H9 (cell line): ENCODE results near the gene OR10D3. TPM values are rescaled to one million over a fixed set of nuclear protein-coding genes. Genes with fewer than 3 reads are reported as not detected.

Experiments used
- DNase-seq: peaks from one replicate; pipeline ENCODE4 v3.0.0-alpha.2; 2017
- H2AFZ ChIP-seq: one replicate; pipeline ENCODE4 v1.6.1; 2013; ENCODE audit warnings: mild to moderate bottlenecking, low read length, control low read depth, moderate library complexity
- H2AK5ac ChIP-seq: 2 replicates; pipeline ENCODE4 v1.6.1; 2013; ENCODE audit warnings: low read length, control low read depth, mixed read lengths; ENCODE audit not compliant: insufficient read length
- H2BK120ac ChIP-seq: one replicate; pipeline ENCODE4 v1.6.1; 2013; ENCODE audit warnings: low read depth, mild to moderate bottlenecking, low read length, control low read depth, inconsistent platforms; ENCODE audit not compliant: poor library complexity, severe bottlenecking
- H2BK12ac ChIP-seq: 2 replicates; pipeline ENCODE4 v1.6.1; 2013; ENCODE audit warnings: low read length, control low read depth, mixed read lengths, low read depth; ENCODE audit not compliant: insufficient read length
- H2BK15ac ChIP-seq: 2 replicates; pipeline ENCODE4 v1.6.1; 2013; ENCODE audit warnings: low read depth, low read length, control low read depth
- H2BK20ac ChIP-seq: one replicate; pipeline ENCODE4 v1.6.1; 2013; ENCODE audit warnings: low read depth, mild to moderate bottlenecking, low read length, control low read depth, inconsistent platforms; ENCODE audit not compliant: poor library complexity, severe bottlenecking
- H2BK5ac ChIP-seq: 2 replicates; pipeline ENCODE4 v1.6.1; 2013; ENCODE audit warnings: low read length, control low read depth, mixed read lengths; ENCODE audit not compliant: insufficient read length
- H3K14ac ChIP-seq: 2 replicates; pipeline ENCODE4 v1.6.1; 2013; ENCODE audit warnings: low read length, control low read depth; ENCODE audit not compliant: insufficient read depth
- H3K18ac ChIP-seq: 2 replicates; pipeline ENCODE4 v1.6.1; 2013; ENCODE audit warnings: low read depth, mild to moderate bottlenecking, mixed read lengths, low read length, control low read depth; ENCODE audit not compliant: insufficient read length
- H3K23ac ChIP-seq: 2 replicates; pipeline ENCODE4 v1.6.1; 2013; ENCODE audit warnings: low read length, control low read depth, mixed read lengths, low read depth; ENCODE audit not compliant: insufficient read length
- H3K23me2 ChIP-seq: 2 replicates; pipeline ENCODE4 v1.6.1; 2013; ENCODE audit warnings: low read depth, mild to moderate bottlenecking, mixed read lengths, low read length, control low read depth; ENCODE audit not compliant: insufficient read length, poor library complexity, severe bottlenecking
- H3K27ac ChIP-seq: 2 replicates; pipeline ENCODE4 v1.5.1; 2013; ENCODE audit warnings: low read length, control low read depth, mixed read lengths, low read depth; ENCODE audit not compliant: insufficient read length
- H3K27me3 ChIP-seq: 2 replicates; pipeline ENCODE4 v1.6.1; 2013; ENCODE audit warnings: low read length, control low read depth, inconsistent platforms; ENCODE audit not compliant: insufficient read depth
- H3K4ac ChIP-seq: 2 replicates; pipeline ENCODE4 v1.6.1; 2013; ENCODE audit warnings: low read depth, mild to moderate bottlenecking, control low read depth, inconsistent platforms, low read length, moderate library complexity
- H3K4me1 ChIP-seq: 2 replicates; pipeline ENCODE4 v1.6.1; 2013; ENCODE audit warnings: low read length, control low read depth, inconsistent platforms; ENCODE audit not compliant: insufficient read depth
- H3K4me2 ChIP-seq: 2 replicates; pipeline ENCODE4 v1.6.1; 2013; ENCODE audit warnings: low read length, control low read depth, mixed read lengths; ENCODE audit not compliant: insufficient read length, insufficient read depth
- H3K56ac ChIP-seq: 2 replicates; pipeline ENCODE4 v1.6.1; 2013; ENCODE audit warnings: low read depth, mild to moderate bottlenecking, mixed read lengths, low read length, control low read depth; ENCODE audit not compliant: insufficient read length
- H3K79me1 ChIP-seq: 2 replicates; pipeline ENCODE4 v1.6.1; 2013; ENCODE audit warnings: low read depth, mild to moderate bottlenecking, moderate library complexity, low read length, control low read depth, inconsistent platforms; ENCODE audit not compliant: insufficient read depth, poor library complexity, severe bottlenecking
- H3K79me2 ChIP-seq: 2 replicates; pipeline ENCODE4 v1.6.1; 2013; ENCODE audit warnings: low read length, control low read depth, inconsistent platforms; ENCODE audit not compliant: insufficient read depth
- H3K9ac ChIP-seq: 2 replicates; pipeline ENCODE4 v1.6.1; 2013; ENCODE audit warnings: low read length, control low read depth, mixed read lengths; ENCODE audit not compliant: insufficient read length; ENCODE audit errors: extremely low read depth
- H3K9me3 ChIP-seq: one replicate; pipeline ENCODE4 v1.6.1; 2013; ENCODE audit warnings: low read depth, low read length, inconsistent platforms; ENCODE audit not compliant: control insufficient read depth
- H3T11ph ChIP-seq: one replicate; pipeline ENCODE4 v1.6.1; 2013; ENCODE audit warnings: mild to moderate bottlenecking, low read length, control low read depth, inconsistent platforms
- H4K20me1 ChIP-seq: one replicate; pipeline ENCODE4 v1.6.1; 2013; ENCODE audit not compliant: control insufficient read depth, insufficient read length, insufficient read depth
- H4K5ac ChIP-seq: 2 replicates; pipeline ENCODE4 v1.6.1; 2013; ENCODE audit warnings: low read depth, mild to moderate bottlenecking, mixed read lengths, low read length, control low read depth; ENCODE audit not compliant: insufficient read length
- H4K8ac ChIP-seq: replicated peaks from 2 replicates; pipeline ENCODE4 v1.6.1; 2013; ENCODE audit warnings: low read length, control low read depth, mixed read lengths, low read depth; ENCODE audit not compliant: insufficient read length
- H4K91ac ChIP-seq: 2 replicates; pipeline ENCODE4 v1.6.1; 2013; ENCODE audit warnings: low read depth, mild to moderate bottlenecking, moderate library complexity, mixed read lengths, low read length, control low read depth; ENCODE audit not compliant: insufficient read length
- H3K27ac Mint-ChIP-seq, 3 experiments: 2 replicates in 2 of 3; 3 replicates in 1 of 3; pipeline ENCODE4 v1.8.0; 2020 to 2021; ENCODE audit warnings: mixed read lengths in 3 of 3, mild to moderate bottlenecking in 1 of 3, moderate library complexity in 1 of 3
- H3K27me3 Mint-ChIP-seq: 2 replicates; pipeline ENCODE4 v1.8.0; 2021; ENCODE audit warnings: low read depth, mild to moderate bottlenecking, moderate library complexity, mixed read lengths
- H3K36me3 Mint-ChIP-seq, 3 experiments: 2 replicates in 2 of 3; 3 replicates in 1 of 3; pipeline ENCODE4 v1.8.0; 2020 to 2021; ENCODE audit warnings: low read depth in 3 of 3, mixed read lengths in 3 of 3; ENCODE audit not compliant: insufficient read depth in 1 of 3
- H3K4me1 Mint-ChIP-seq, 2 experiments: 2 replicates each; pipeline ENCODE4 v1.8.0; 2020; ENCODE audit warnings: mixed read lengths in 2 of 2
- H3K4me3 Mint-ChIP-seq, 2 experiments: 2 replicates in 1 of 2; 3 replicates in 1 of 2; pipeline ENCODE4 v1.8.0; 2020 to 2021; ENCODE audit warnings: mild to moderate bottlenecking in 2 of 2, mixed read lengths in 2 of 2, moderate library complexity in 1 of 2
- H3K9me3 Mint-ChIP-seq, 2 experiments: 2 replicates in 1 of 2; 3 replicates in 1 of 2; pipeline ENCODE4 v1.8.0; 2020; ENCODE audit warnings: mild to moderate bottlenecking in 2 of 2, mixed read lengths in 2 of 2, moderate library complexity in 1 of 2
- WGBS: extraction: QIAGEN DNeasy Blood & Tissue Kit; methylation state at CpG from one replicate; pipeline ENCODE4 v1.1.7; 2013; ENCODE audit warnings: missing lambda C conversion rate, low lambda C conversion rate, mixed read lengths; ENCODE audit not compliant: insufficient read length; ENCODE audit errors: extremely low coverage; 5-methylcytosine and 5-hydroxymethylcytosine counted together
- total RNA-seq: library from RNA; stranded (reverse); gene quantifications from 2 replicates; pipeline ENCODE4 v1.2.1, GENCODE V29; 2021
- TF ChIP-seq, protein P1 (sequence below): fragments of 200-600 bp; sonication (generic); conservative IDR thresholded peaks from 3 replicates; pipeline ENCODE4 v1.8.0; 2021; ENCODE audit warnings: antibody characterized with exemption, mild to moderate bottlenecking

OR10D3 gene
- total RNA-seq, 1 experiment from 2014 or later, result not detected

DNA sequence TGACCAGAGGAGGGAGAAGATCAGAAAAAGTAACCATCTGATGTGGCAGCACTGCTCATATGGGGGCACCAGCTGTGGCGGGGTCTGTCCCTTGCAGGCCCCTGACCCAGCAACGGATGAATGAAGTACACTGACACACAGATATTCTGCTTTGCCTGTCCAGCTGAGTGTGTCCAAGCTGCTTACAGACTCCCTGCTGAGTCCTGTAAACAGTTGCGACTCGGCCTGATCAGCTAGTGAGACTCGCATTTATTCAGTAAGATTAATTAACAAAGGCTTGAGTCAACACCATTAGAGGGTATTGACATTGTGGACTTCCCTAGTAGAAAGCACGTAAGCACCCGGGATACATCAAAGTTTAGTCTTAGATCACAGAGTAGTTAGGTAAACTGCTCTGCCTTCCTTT lies 15.3 kb upstream of the OR10D3 start:
- Mint-ChIP-seq H3K4me1 (peaks cover 10 to 14% of the 10 kb centered on the region in 2 experiments), H3K27me3 (peaks cover 75% of the 10 kb centered on the region), H3K27ac (no peak overlapping the region), H3K4me3 (no peak overlapping the region), H3K9me3 (peaks cover 2% of the 10 kb centered on the region in 2 experiments; a peak in 3 of 5 replicates), H3K36me3 (peaks cover 0 to 3% (median 0%) of the 10 kb centered on the region in 3 experiments; a peak in 2 of 7 replicates)
- Histone ChIP-seq H2AK5ac (no peak overlapping the region), H2AFZ (no peak overlapping the region), H4K20me1 (no peaks in the 10 kb centered on the region), H3K9me3 (no peaks in the 10 kb centered on the region), H2BK120ac (no peak overlapping the region), H3K27ac (no peak overlapping the region), H3K4me1 (no peaks in the 10 kb centered on the region), H4K8ac (no peak overlapping the region), H2BK20ac (no peak overlapping the region), H2BK12ac (no peak overlapping the region), H4K91ac (no peak overlapping the region), H3T11ph (no peak overlapping the region), H4K5ac (no peak overlapping the region), H3K56ac (no peak overlapping the region), H3K79me1 (no peaks in the 10 kb centered on the region), H3K27me3 (peaks cover 29% of the 10 kb centered on the region; the same call in 1 of the 2 replicates), H3K4ac (no peak overlapping the region), H3K18ac (no peak overlapping the region), H3K4me2 (no peak overlapping the region), H2BK5ac (no peak overlapping the region), H3K14ac (no peak overlapping the region), H2BK15ac (no peak overlapping the region), H3K23me2 (no peaks in the 10 kb centered on the region), H3K79me2 (no peaks in the 10 kb centered on the region), H3K23ac (no peak overlapping the region), H3K9ac (no peak overlapping the region)
- TF ChIP-seq, protein P1, sequence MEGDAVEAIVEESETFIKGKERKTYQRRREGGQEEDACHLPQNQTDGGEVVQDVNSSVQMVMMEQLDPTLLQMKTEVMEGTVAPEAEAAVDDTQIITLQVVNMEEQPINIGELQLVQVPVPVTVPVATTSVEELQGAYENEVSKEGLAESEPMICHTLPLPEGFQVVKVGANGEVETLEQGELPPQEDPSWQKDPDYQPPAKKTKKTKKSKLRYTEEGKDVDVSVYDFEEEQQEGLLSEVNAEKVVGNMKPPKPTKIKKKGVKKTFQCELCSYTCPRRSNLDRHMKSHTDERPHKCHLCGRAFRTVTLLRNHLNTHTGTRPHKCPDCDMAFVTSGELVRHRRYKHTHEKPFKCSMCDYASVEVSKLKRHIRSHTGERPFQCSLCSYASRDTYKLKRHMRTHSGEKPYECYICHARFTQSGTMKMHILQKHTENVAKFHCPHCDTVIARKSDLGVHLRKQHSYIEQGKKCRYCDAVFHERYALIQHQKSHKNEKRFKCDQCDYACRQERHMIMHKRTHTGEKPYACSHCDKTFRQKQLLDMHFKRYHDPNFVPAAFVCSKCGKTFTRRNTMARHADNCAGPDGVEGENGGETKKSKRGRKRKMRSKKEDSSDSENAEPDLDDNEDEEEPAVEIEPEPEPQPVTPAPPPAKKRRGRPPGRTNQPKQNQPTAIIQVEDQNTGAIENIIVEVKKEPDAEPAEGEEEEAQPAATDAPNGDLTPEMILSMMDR, result no peak
- DNase-seq, result no peak
- no CpG with 5 or more reads among the region's 7 CpGs for WGBS
